Measurements from ENCODE around the gene AIP. TPM values are rescaled to one million over a fixed set of nuclear protein-coding genes. Genes with fewer than 3 reads are reported as not detected.

The AIP gene
- total RNA-seq, 1 donor from 2014 or later: 32.9 TPM

- Mint-ChIP-seq H3K36me3 (ENCODE audit: low read depth, unreplicated experiment) (peaks cover 7% of the 10 kb centered on the region), H3K9me3 (ENCODE audit: unreplicated experiment) (no peaks in the 10 kb centered on the region), H3K4me3 (ENCODE audit: unreplicated experiment) (no peak overlapping the region), H3K27me3 (ENCODE audit: unreplicated experiment) (peaks cover 2% of the 10 kb centered on the region), H3K27ac (ENCODE audit: unreplicated experiment) (no peak overlapping the region), H3K4me1 (ENCODE audit: unreplicated experiment) (no peaks in the 10 kb centered on the region)
- DNase-seq (ENCODE audit: low spot score): no peak
- no peak for TF ChIP-seq CTCF (IDR thresholded peaks at IDR 0.05; ENCODE audit: unreplicated experiment)
These were observed 10.1 kb downstream of the AIP start for GRCh38 chr11:67492801-67493547.

GRCh38 chr11:67493548-67494370, 10.9 kb downstream of the AIP start:
- no peak for TF ChIP-seq CTCF (IDR thresholded peaks at IDR 0.05; ENCODE audit: unreplicated experiment)
- peaks cover 2% of the 10 kb centered on the region for H3K27me3 Mint-ChIP-seq (ENCODE audit: unreplicated experiment)
- no peaks in the 10 kb centered on the region for H3K4me1 Mint-ChIP-seq (ENCODE audit: unreplicated experiment)
- no peaks in the 10 kb centered on the region for H3K9me3 Mint-ChIP-seq (ENCODE audit: unreplicated experiment)
- H3K27ac Mint-ChIP-seq (ENCODE audit: unreplicated experiment): no peak overlapping the region
- H3K4me3 Mint-ChIP-seq (ENCODE audit: unreplicated experiment): no peak overlapping the region
- no peak for DNase-seq (ENCODE audit: low spot score)
- peaks cover 5% of the 10 kb centered on the region for H3K36me3 Mint-ChIP-seq (ENCODE audit: low read depth, unreplicated experiment)

GRCh38 chr11:67494371-67495233, 11.8 kb downstream of the AIP start:
- no peak for TF ChIP-seq CTCF (IDR thresholded peaks at IDR 0.05; ENCODE audit: unreplicated experiment)

GRCh38 chr11:67495234-67496005, 12.6 kb downstream of the AIP start:
- no peaks in the 10 kb centered on the region for H3K27me3 Mint-ChIP-seq (ENCODE audit: unreplicated experiment)

More at GRCh38 chr11:67494371-67495233, 11.8 kb downstream of the AIP start:
- no peaks in the 10 kb centered on the region for H3K4me1 Mint-ChIP-seq (ENCODE audit: unreplicated experiment)
- H3K36me3 Mint-ChIP-seq (ENCODE audit: low read depth, unreplicated experiment): peaks cover 3% of the 10 kb centered on the region
- no peak overlapping the region for H3K27ac Mint-ChIP-seq (ENCODE audit: unreplicated experiment)
- peaks cover 2% of the 10 kb centered on the region for H3K27me3 Mint-ChIP-seq (ENCODE audit: unreplicated experiment)
- H3K4me3 Mint-ChIP-seq (ENCODE audit: unreplicated experiment): no peak overlapping the region
- H3K9me3 Mint-ChIP-seq (ENCODE audit: unreplicated experiment): no peaks in the 10 kb centered on the region
- no peak for DNase-seq (ENCODE audit: low spot score)

More at GRCh38 chr11:67495234-67496005, 12.6 kb downstream of the AIP start:
- H3K27ac Mint-ChIP-seq (ENCODE audit: unreplicated experiment): no peak overlapping the region
- no peaks in the 10 kb centered on the region for H3K4me1 Mint-ChIP-seq (ENCODE audit: unreplicated experiment)
- no peak for DNase-seq (ENCODE audit: low spot score)
- no peaks in the 10 kb centered on the region for H3K9me3 Mint-ChIP-seq (ENCODE audit: unreplicated experiment)
- no peak for TF ChIP-seq CTCF (IDR thresholded peaks at IDR 0.05; ENCODE audit: unreplicated experiment)
- H3K4me3 Mint-ChIP-seq (ENCODE audit: unreplicated experiment): no peak overlapping the region
- no peaks in the 10 kb centered on the region for H3K36me3 Mint-ChIP-seq (ENCODE audit: low read depth, unreplicated experiment)
